H9 (cell line): ENCODE results near the gene SPDYC. TPM values are rescaled to one million over a fixed set of nuclear protein-coding genes. Genes with fewer than 3 reads are reported as not detected.

ENCODE experiments used
- DNase-seq: peaks from one replicate; pipeline ENCODE4 v3.0.0-alpha.2; 2017
- H2AFZ ChIP-seq: one replicate; pipeline ENCODE4 v1.6.1; 2013; ENCODE audit warnings: mild to moderate bottlenecking, low read length, control low read depth, moderate library complexity
- H2AK5ac ChIP-seq: 2 replicates; pipeline ENCODE4 v1.6.1; 2013; ENCODE audit warnings: low read length, control low read depth, mixed read lengths; ENCODE audit not compliant: insufficient read length
- H2BK120ac ChIP-seq: one replicate; pipeline ENCODE4 v1.6.1; 2013; ENCODE audit warnings: low read depth, mild to moderate bottlenecking, low read length, control low read depth, inconsistent platforms; ENCODE audit not compliant: poor library complexity, severe bottlenecking
- H2BK12ac ChIP-seq: 2 replicates; pipeline ENCODE4 v1.6.1; 2013; ENCODE audit warnings: low read length, control low read depth, mixed read lengths, low read depth; ENCODE audit not compliant: insufficient read length
- H2BK15ac ChIP-seq: 2 replicates; pipeline ENCODE4 v1.6.1; 2013; ENCODE audit warnings: low read depth, low read length, control low read depth
- H2BK20ac ChIP-seq: one replicate; pipeline ENCODE4 v1.6.1; 2013; ENCODE audit warnings: low read depth, mild to moderate bottlenecking, low read length, control low read depth, inconsistent platforms; ENCODE audit not compliant: poor library complexity, severe bottlenecking
- H2BK5ac ChIP-seq: 2 replicates; pipeline ENCODE4 v1.6.1; 2013; ENCODE audit warnings: low read length, control low read depth, mixed read lengths; ENCODE audit not compliant: insufficient read length
- H3K14ac ChIP-seq: 2 replicates; pipeline ENCODE4 v1.6.1; 2013; ENCODE audit warnings: low read length, control low read depth; ENCODE audit not compliant: insufficient read depth
- H3K18ac ChIP-seq: 2 replicates; pipeline ENCODE4 v1.6.1; 2013; ENCODE audit warnings: low read depth, mild to moderate bottlenecking, mixed read lengths, low read length, control low read depth; ENCODE audit not compliant: insufficient read length
- H3K23ac ChIP-seq: 2 replicates; pipeline ENCODE4 v1.6.1; 2013; ENCODE audit warnings: low read length, control low read depth, mixed read lengths, low read depth; ENCODE audit not compliant: insufficient read length
- H3K23me2 ChIP-seq: 2 replicates; pipeline ENCODE4 v1.6.1; 2013; ENCODE audit warnings: low read depth, mild to moderate bottlenecking, mixed read lengths, low read length, control low read depth; ENCODE audit not compliant: insufficient read length, poor library complexity, severe bottlenecking
- H3K27ac ChIP-seq: 2 replicates; pipeline ENCODE4 v1.5.1; 2013; ENCODE audit warnings: low read length, control low read depth, mixed read lengths, low read depth; ENCODE audit not compliant: insufficient read length
- H3K27me3 ChIP-seq: 2 replicates; pipeline ENCODE4 v1.6.1; 2013; ENCODE audit warnings: low read length, control low read depth, inconsistent platforms; ENCODE audit not compliant: insufficient read depth
- H3K4ac ChIP-seq: 2 replicates; pipeline ENCODE4 v1.6.1; 2013; ENCODE audit warnings: low read depth, mild to moderate bottlenecking, control low read depth, inconsistent platforms, low read length, moderate library complexity
- H3K4me1 ChIP-seq: 2 replicates; pipeline ENCODE4 v1.6.1; 2013; ENCODE audit warnings: low read length, control low read depth, inconsistent platforms; ENCODE audit not compliant: insufficient read depth
- H3K4me2 ChIP-seq: 2 replicates; pipeline ENCODE4 v1.6.1; 2013; ENCODE audit warnings: low read length, control low read depth, mixed read lengths; ENCODE audit not compliant: insufficient read length, insufficient read depth
- H3K56ac ChIP-seq: 2 replicates; pipeline ENCODE4 v1.6.1; 2013; ENCODE audit warnings: low read depth, mild to moderate bottlenecking, mixed read lengths, low read length, control low read depth; ENCODE audit not compliant: insufficient read length
- H3K79me1 ChIP-seq: 2 replicates; pipeline ENCODE4 v1.6.1; 2013; ENCODE audit warnings: low read depth, mild to moderate bottlenecking, moderate library complexity, low read length, control low read depth, inconsistent platforms; ENCODE audit not compliant: insufficient read depth, poor library complexity, severe bottlenecking
- H3K79me2 ChIP-seq: 2 replicates; pipeline ENCODE4 v1.6.1; 2013; ENCODE audit warnings: low read length, control low read depth, inconsistent platforms; ENCODE audit not compliant: insufficient read depth
- H3K9ac ChIP-seq: 2 replicates; pipeline ENCODE4 v1.6.1; 2013; ENCODE audit warnings: low read length, control low read depth, mixed read lengths; ENCODE audit not compliant: insufficient read length; ENCODE audit errors: extremely low read depth
- H3K9me3 ChIP-seq: one replicate; pipeline ENCODE4 v1.6.1; 2013; ENCODE audit warnings: low read depth, low read length, inconsistent platforms; ENCODE audit not compliant: control insufficient read depth
- H3T11ph ChIP-seq: one replicate; pipeline ENCODE4 v1.6.1; 2013; ENCODE audit warnings: mild to moderate bottlenecking, low read length, control low read depth, inconsistent platforms
- H4K20me1 ChIP-seq: one replicate; pipeline ENCODE4 v1.6.1; 2013; ENCODE audit not compliant: control insufficient read depth, insufficient read length, insufficient read depth
- H4K5ac ChIP-seq: 2 replicates; pipeline ENCODE4 v1.6.1; 2013; ENCODE audit warnings: low read depth, mild to moderate bottlenecking, mixed read lengths, low read length, control low read depth; ENCODE audit not compliant: insufficient read length
- H4K8ac ChIP-seq: replicated peaks from 2 replicates; pipeline ENCODE4 v1.6.1; 2013; ENCODE audit warnings: low read length, control low read depth, mixed read lengths, low read depth; ENCODE audit not compliant: insufficient read length
- H4K91ac ChIP-seq: 2 replicates; pipeline ENCODE4 v1.6.1; 2013; ENCODE audit warnings: low read depth, mild to moderate bottlenecking, moderate library complexity, mixed read lengths, low read length, control low read depth; ENCODE audit not compliant: insufficient read length
- H3K27ac Mint-ChIP-seq, 3 experiments: 2 replicates in 2 of 3; 3 replicates in 1 of 3; pipeline ENCODE4 v1.8.0; 2020 to 2021; ENCODE audit warnings: mixed read lengths in 3 of 3, mild to moderate bottlenecking in 1 of 3, moderate library complexity in 1 of 3
- H3K27me3 Mint-ChIP-seq: 2 replicates; pipeline ENCODE4 v1.8.0; 2021; ENCODE audit warnings: low read depth, mild to moderate bottlenecking, moderate library complexity, mixed read lengths
- H3K36me3 Mint-ChIP-seq, 3 experiments: 2 replicates in 2 of 3; 3 replicates in 1 of 3; pipeline ENCODE4 v1.8.0; 2020 to 2021; ENCODE audit warnings: low read depth in 3 of 3, mixed read lengths in 3 of 3; ENCODE audit not compliant: insufficient read depth in 1 of 3
- H3K4me1 Mint-ChIP-seq, 2 experiments: 2 replicates each; pipeline ENCODE4 v1.8.0; 2020; ENCODE audit warnings: mixed read lengths in 2 of 2
- H3K4me3 Mint-ChIP-seq, 2 experiments: 2 replicates in 1 of 2; 3 replicates in 1 of 2; pipeline ENCODE4 v1.8.0; 2020 to 2021; ENCODE audit warnings: mild to moderate bottlenecking in 2 of 2, mixed read lengths in 2 of 2, moderate library complexity in 1 of 2
- H3K9me3 Mint-ChIP-seq, 2 experiments: 2 replicates in 1 of 2; 3 replicates in 1 of 2; pipeline ENCODE4 v1.8.0; 2020; ENCODE audit warnings: mild to moderate bottlenecking in 2 of 2, mixed read lengths in 2 of 2, moderate library complexity in 1 of 2
- WGBS: extraction: QIAGEN DNeasy Blood & Tissue Kit; methylation state at CpG from one replicate; pipeline ENCODE4 v1.1.7; 2013; ENCODE audit warnings: missing lambda C conversion rate, low lambda C conversion rate, mixed read lengths; ENCODE audit not compliant: insufficient read length; ENCODE audit errors: extremely low coverage; 5-methylcytosine and 5-hydroxymethylcytosine counted together
- total RNA-seq: library from RNA; stranded (reverse); gene quantifications from 2 replicates; pipeline ENCODE4 v1.2.1, GENCODE V29; 2021
- TF ChIP-seq, protein P1 (sequence below): fragments of 200-600 bp; sonication (generic); conservative IDR thresholded peaks from 3 replicates; pipeline ENCODE4 v1.8.0; 2021; ENCODE audit warnings: antibody characterized with exemption, mild to moderate bottlenecking

The SPDYC gene
- total RNA-seq, 1 experiment from 2014 or later = 0.61 TPM

GRCh38 chr11:65211293-65212105, 41.5 kb downstream of the SPDYC start:
- H3K27ac ChIP-seq = no peak overlapping the region
- H3K27ac Mint-ChIP-seq = peak overlapping the region; percentile 91 to 97 (median 92); a peak in 4 of 7 replicates
- H2BK12ac ChIP-seq = no peak overlapping the region
- no peak overlapping the region for H4K8ac ChIP-seq
- H3K27me3 ChIP-seq = no peaks in the 10 kb centered on the region
- H3K14ac ChIP-seq = no peak overlapping the region
- no peak overlapping the region for H4K91ac ChIP-seq
- no peak for DNase-seq
- H3K36me3 Mint-ChIP-seq = peaks cover 11 to 48% (median 47%) of the 10 kb centered on the region in 3 experiments; a peak in 6 of 7 replicates
- no peaks in the 10 kb centered on the region for H3K27me3 Mint-ChIP-seq
- H2BK120ac ChIP-seq = no peak overlapping the region
- peaks cover 6% of the 10 kb centered on the region for H3K23me2 ChIP-seq
- no CpG with 5 or more reads among the region's 29 CpGs for WGBS
- no peak overlapping the region for H3K23ac ChIP-seq
- H2AK5ac ChIP-seq = no peak overlapping the region
- H4K20me1 ChIP-seq = no peaks in the 10 kb centered on the region
- no peak overlapping the region for H3K56ac ChIP-seq
- no peak overlapping the region for H3K4ac ChIP-seq
- no peak overlapping the region for H2BK20ac ChIP-seq
- H3K9me3 Mint-ChIP-seq = peaks cover 0 to 3% of the 10 kb centered on the region in 2 experiments; a peak in 1 of 5 replicates
- no peaks in the 10 kb centered on the region for H3K9me3 ChIP-seq
- H3K18ac ChIP-seq = no peak overlapping the region
- H4K5ac ChIP-seq = no peak overlapping the region
- H3K9ac ChIP-seq = no peak overlapping the region
- peaks cover 8% of the 10 kb centered on the region; the same call in 1 of the 2 replicates for H3K4me1 ChIP-seq
- H3K4me3 Mint-ChIP-seq = no peak overlapping the region
- H2AFZ ChIP-seq = no peak overlapping the region
- no peaks in the 10 kb centered on the region for H3K79me2 ChIP-seq
- no peak overlapping the region for H3T11ph ChIP-seq
- no peaks in the 10 kb centered on the region for H3K79me1 ChIP-seq
- no peak overlapping the region for H2BK5ac ChIP-seq
- H2BK15ac ChIP-seq = no peak overlapping the region
- TF ChIP-seq, protein P1, sequence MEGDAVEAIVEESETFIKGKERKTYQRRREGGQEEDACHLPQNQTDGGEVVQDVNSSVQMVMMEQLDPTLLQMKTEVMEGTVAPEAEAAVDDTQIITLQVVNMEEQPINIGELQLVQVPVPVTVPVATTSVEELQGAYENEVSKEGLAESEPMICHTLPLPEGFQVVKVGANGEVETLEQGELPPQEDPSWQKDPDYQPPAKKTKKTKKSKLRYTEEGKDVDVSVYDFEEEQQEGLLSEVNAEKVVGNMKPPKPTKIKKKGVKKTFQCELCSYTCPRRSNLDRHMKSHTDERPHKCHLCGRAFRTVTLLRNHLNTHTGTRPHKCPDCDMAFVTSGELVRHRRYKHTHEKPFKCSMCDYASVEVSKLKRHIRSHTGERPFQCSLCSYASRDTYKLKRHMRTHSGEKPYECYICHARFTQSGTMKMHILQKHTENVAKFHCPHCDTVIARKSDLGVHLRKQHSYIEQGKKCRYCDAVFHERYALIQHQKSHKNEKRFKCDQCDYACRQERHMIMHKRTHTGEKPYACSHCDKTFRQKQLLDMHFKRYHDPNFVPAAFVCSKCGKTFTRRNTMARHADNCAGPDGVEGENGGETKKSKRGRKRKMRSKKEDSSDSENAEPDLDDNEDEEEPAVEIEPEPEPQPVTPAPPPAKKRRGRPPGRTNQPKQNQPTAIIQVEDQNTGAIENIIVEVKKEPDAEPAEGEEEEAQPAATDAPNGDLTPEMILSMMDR = no peak
- H3K4me2 ChIP-seq = no peak overlapping the region
- peaks cover 27 to 46% of the 10 kb centered on the region in 2 experiments for H3K4me1 Mint-ChIP-seq
